ENCODE measurements around the gene CLSTN2. TPM values are rescaled to one million over a fixed set of nuclear protein-coding genes. Genes with fewer than 3 reads are reported as not detected.

Gene CLSTN2
- total RNA-seq, 4 donors from 2014 or later: 13.4 to 21.3 (median 19.4) TPM

DNA sequence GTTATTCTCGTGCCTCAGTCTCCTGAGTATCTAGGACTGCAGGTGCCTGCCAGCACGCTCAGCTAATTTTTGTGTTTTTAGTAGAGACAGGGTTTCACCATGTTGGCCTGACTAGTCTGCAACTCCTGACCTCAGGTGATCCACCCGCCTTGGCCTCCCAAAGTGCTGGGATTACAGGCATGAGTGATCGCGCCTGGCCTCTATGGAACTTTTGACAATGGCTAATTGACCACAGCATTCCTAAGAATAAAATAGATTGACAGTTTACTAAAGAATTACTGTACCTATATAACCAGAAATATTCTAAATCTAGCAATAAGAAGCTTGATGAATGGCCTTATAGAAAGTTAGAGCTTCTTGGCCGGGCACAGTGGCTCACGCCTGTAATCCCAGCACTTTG is 691.9 kb downstream of the CLSTN2 start:
- no peak for DNase-seq (ENCODE audit: low spot score in 2 of 2)
- no peaks in the 10 kb centered on the region for H3K27me3 ChIP-seq
- peaks cover 0 to 4% (median 0%) of the 10 kb centered on the region in 4 donors for H3K4me1 ChIP-seq
- no peaks in the 10 kb centered on the region for H3K36me3 ChIP-seq
- 92 to 97% methylated on average over 7 of the region's 7 CpGs for WGBS, 2 donors
- H3K27ac ChIP-seq: no peak overlapping the region
- no peaks in the 10 kb centered on the region for H3K9me3 ChIP-seq
- TF ChIP-seq, protein P1, sequence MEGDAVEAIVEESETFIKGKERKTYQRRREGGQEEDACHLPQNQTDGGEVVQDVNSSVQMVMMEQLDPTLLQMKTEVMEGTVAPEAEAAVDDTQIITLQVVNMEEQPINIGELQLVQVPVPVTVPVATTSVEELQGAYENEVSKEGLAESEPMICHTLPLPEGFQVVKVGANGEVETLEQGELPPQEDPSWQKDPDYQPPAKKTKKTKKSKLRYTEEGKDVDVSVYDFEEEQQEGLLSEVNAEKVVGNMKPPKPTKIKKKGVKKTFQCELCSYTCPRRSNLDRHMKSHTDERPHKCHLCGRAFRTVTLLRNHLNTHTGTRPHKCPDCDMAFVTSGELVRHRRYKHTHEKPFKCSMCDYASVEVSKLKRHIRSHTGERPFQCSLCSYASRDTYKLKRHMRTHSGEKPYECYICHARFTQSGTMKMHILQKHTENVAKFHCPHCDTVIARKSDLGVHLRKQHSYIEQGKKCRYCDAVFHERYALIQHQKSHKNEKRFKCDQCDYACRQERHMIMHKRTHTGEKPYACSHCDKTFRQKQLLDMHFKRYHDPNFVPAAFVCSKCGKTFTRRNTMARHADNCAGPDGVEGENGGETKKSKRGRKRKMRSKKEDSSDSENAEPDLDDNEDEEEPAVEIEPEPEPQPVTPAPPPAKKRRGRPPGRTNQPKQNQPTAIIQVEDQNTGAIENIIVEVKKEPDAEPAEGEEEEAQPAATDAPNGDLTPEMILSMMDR (IDR thresholded peaks at IDR 0.05): no peak
- TF ChIP-seq EP300 (IDR thresholded peaks at IDR 0.05) (no peak), POLR2A (IDR thresholded peaks at IDR 0.05) (no peak)
- no peak overlapping the region for H3K4me3 ChIP-seq

Small RNA genes within 50 kb of the gene (small RNA-seq; reads per million reads assigned to genes)
- not detected for gene AC048346.1

All from tibial nerve (tissue), 4 donors.